Hematopoietic multipotent progenitor cell treated with erythropoietin and hydrocortisone succinate and interleukin-3 and kit ligand, for 17 days (in vitro differentiated cells): ENCODE measurements around the gene MBD3L1.

Experiments used
- DNase-seq: peaks from one replicate; pipeline ENCODE4 v3.0.0-alpha.2; 2015; ENCODE audit warnings: low spot score

MBD3L1 gene

DNA sequence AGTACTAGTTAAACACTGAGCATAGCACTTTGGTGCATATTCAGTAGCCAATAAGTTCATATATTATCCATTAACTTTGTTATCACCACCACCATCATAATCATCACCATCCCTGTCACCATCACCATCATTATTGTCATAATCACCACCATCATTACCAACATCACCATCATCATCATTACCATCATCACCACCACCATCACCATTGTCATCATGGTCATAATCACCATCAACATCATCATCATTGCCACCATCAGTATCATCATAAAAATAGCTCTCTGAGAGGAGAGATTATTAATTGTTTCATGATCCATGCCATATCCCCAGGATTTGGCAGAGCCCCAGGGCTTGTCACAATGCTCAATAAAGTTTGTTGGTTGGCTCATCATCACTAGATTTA is 49.3 kb downstream of the MBD3L1 start:
- no peak for DNase-seq

DNA sequence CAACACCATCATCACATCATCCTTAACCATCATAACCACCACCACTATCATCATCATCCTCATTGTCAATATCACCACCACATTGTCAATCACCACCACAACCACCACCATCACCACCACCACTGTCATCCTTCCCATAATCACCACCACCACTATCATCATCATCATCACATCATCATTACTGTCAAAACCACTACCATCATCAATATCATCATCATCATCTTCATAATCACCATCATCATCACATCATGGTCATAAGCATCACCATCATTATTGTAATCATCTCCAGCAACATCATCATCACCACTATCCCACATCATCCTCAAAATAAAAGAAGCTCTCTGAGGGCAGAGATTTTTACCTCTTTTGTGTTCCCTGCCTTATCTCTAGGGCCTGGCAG is 52.2 kb downstream of the MBD3L1 start:
- no peak for DNase-seq

DNA sequence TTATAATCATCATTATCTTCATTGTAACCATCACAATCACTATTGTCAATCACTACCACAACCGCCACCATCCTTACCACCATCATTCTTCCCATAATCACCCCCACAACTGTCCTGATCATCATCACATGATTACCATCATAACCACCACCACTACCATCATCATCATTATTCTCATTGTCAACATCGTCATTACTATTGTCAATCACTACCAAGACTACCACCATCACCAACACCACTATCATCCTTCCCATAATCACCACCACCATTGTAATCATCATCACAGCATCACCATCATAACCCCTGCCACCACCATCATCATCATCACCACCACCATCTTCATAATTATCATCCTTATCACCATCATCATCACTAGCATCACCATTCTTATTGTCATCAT is 55.2 kb downstream of the MBD3L1 start:
- no peak for DNase-seq

DNA sequence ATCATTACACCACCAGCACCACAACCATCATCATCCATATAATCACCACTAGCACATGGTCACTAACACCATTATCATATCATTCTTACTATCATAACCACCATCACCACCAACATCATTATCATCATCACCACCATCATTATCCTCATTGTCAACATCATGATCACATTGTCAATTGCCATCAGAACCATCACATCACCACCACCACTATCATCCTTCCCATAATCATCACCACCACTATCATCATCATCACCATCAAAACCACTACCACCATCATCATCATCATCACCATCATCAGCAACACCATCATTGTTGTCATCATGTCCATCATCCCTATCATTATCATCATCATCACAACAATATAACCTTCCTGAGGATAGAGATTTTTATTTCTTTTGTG is 58.1 kb downstream of the MBD3L1 start:
- no peak for DNase-seq
